ENCODE results near the gene S100A7.

Gene S100A7

GRCh38 chr1:153493343-153493960 lies 33.0 kb upstream of the S100A7 start:
- H3K4me3 ChIP-seq (ENCODE audit: low read depth, low read length), result no peak overlapping the region
- H3K4me1 ChIP-seq (ENCODE audit: control insufficient read depth, insufficient read depth, low read length), result peaks cover 10% of the 10 kb centered on the region
- H3K36me3 ChIP-seq (ENCODE audit: control insufficient read depth, insufficient read depth, low read length), result no peaks in the 10 kb centered on the region
- no peak overlapping the region for H3K9ac ChIP-seq (ENCODE audit: low read depth, low read length)
- no peaks in the 10 kb centered on the region for H3K9me3 ChIP-seq (ENCODE audit: control insufficient read depth, insufficient read depth, low read length)
- H3K27me3 ChIP-seq (ENCODE audit: control insufficient read depth, insufficient read depth, low read length), result no peaks in the 10 kb centered on the region

DNA sequence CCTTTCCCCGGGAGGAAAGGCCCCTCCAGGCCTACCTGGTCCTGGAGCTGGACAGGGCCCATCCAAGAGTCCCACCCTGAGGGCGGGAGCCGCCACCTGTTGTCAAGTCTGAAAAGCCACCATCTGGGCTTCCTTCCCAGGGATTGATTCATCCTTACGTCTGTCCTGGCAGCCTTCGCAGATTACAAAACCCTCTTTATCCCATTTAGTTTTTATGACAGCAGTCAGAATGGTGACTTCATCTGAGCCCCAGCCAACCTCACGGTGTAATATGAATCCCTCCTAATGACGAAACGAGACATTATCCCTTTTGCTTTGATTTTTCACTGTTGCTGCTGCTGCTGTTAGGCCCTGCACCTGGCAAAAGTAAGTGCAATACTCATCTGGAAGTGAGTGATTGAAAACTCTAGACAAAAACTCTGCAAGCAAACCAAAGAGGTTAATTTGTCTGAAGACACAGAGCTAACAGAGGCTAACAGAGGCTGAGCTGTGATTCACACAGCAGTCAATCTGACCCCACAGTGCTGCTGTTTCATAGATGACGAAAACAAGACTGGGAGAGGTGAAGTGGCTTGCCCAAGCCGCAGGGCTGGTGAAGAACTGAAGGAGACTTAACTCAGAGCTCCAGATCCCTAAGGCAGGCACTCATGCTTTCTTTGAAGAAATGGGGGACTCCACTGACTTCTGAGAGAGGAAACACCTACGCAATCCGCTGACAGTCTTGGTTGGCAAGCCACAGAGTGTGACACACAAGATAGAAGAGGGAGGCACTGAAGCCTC lies 30.0 kb upstream of the S100A7 start:
- no peak overlapping the region for H3K4me3 ChIP-seq (ENCODE audit: low read depth, low read length)
- H3K9ac ChIP-seq (ENCODE audit: low read depth, low read length), result no peak overlapping the region
- H3K9me3 ChIP-seq (ENCODE audit: control insufficient read depth, insufficient read depth, low read length), result no peaks in the 10 kb centered on the region
- no peaks in the 10 kb centered on the region for H3K36me3 ChIP-seq (ENCODE audit: control insufficient read depth, insufficient read depth, low read length)
- peaks cover 10% of the 10 kb centered on the region for H3K4me1 ChIP-seq (ENCODE audit: control insufficient read depth, insufficient read depth, low read length)
- no peaks in the 10 kb centered on the region for H3K27me3 ChIP-seq (ENCODE audit: control insufficient read depth, insufficient read depth, low read length)

- Histone ChIP-seq H3K9me3 (ENCODE audit: control insufficient read depth, insufficient read depth, low read length) (no peaks in the 10 kb centered on the region), H3K4me1 (ENCODE audit: control insufficient read depth, insufficient read depth, low read length) (peaks cover 10% of the 10 kb centered on the region), H3K9ac (ENCODE audit: low read depth, low read length) (no peak overlapping the region), H3K27me3 (ENCODE audit: control insufficient read depth, insufficient read depth, low read length) (no peaks in the 10 kb centered on the region), H3K4me3 (ENCODE audit: low read depth, low read length) (no peak overlapping the region), H3K36me3 (ENCODE audit: control insufficient read depth, insufficient read depth, low read length) (no peaks in the 10 kb centered on the region)
Measured at GRCh38 chr1:153488731-153489130, 28.3 kb upstream of the S100A7 start.

- H3K4me1 ChIP-seq (ENCODE audit: control insufficient read depth, insufficient read depth, low read length), result peaks cover 10% of the 10 kb centered on the region
- H3K27me3 ChIP-seq (ENCODE audit: control insufficient read depth, insufficient read depth, low read length), result no peaks in the 10 kb centered on the region
- no peaks in the 10 kb centered on the region for H3K9me3 ChIP-seq (ENCODE audit: control insufficient read depth, insufficient read depth, low read length)
- no peak overlapping the region for H3K9ac ChIP-seq (ENCODE audit: low read depth, low read length)
- H3K4me3 ChIP-seq (ENCODE audit: low read depth, low read length), result no peak overlapping the region
- no peaks in the 10 kb centered on the region for H3K36me3 ChIP-seq (ENCODE audit: control insufficient read depth, insufficient read depth, low read length)
Measured at GRCh38 chr1:153487707-153488106, 27.3 kb upstream of the S100A7 start.

DNA sequence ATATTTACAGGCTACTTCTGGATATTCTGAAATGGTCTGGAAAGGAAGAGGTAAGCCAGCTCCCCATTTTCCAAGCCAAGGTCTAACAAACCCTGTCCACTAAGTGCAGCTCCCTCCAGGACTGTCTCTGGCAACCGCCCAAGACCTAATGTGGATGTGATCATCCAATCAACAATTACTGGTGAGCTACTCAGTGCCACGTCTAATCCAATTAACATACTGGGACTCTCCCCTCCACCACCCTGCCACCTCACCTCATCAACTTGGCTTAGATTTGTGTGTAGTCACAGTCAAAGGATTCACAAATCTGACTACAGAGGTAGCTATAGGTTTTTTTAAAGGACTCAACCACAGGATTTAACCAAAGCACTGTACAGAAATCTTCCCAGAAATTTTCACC lies 25.4 kb upstream of the S100A7 start:
- Histone ChIP-seq H3K4me1 (ENCODE audit: control insufficient read depth, insufficient read depth, low read length) (peaks cover 10% of the 10 kb centered on the region), H3K9ac (ENCODE audit: low read depth, low read length) (no peak overlapping the region), H3K27me3 (ENCODE audit: control insufficient read depth, insufficient read depth, low read length) (no peaks in the 10 kb centered on the region), H3K36me3 (ENCODE audit: control insufficient read depth, insufficient read depth, low read length) (no peaks in the 10 kb centered on the region), H3K9me3 (ENCODE audit: control insufficient read depth, insufficient read depth, low read length) (no peaks in the 10 kb centered on the region), H3K4me3 (ENCODE audit: low read depth, low read length) (no peak overlapping the region)

GRCh38 chr1:153483776-153484175 lies 23.3 kb upstream of the S100A7 start:
- no peaks in the 10 kb centered on the region for H3K27me3 ChIP-seq (ENCODE audit: control insufficient read depth, insufficient read depth, low read length)
- H3K4me3 ChIP-seq (ENCODE audit: low read depth, low read length), result no peak overlapping the region
- H3K4me1 ChIP-seq (ENCODE audit: control insufficient read depth, insufficient read depth, low read length), result peaks cover 7% of the 10 kb centered on the region
- no peaks in the 10 kb centered on the region for H3K9me3 ChIP-seq (ENCODE audit: control insufficient read depth, insufficient read depth, low read length)
- no peaks in the 10 kb centered on the region for H3K36me3 ChIP-seq (ENCODE audit: control insufficient read depth, insufficient read depth, low read length)
- H3K9ac ChIP-seq (ENCODE audit: low read depth, low read length), result no peak overlapping the region

- no peaks in the 10 kb centered on the region for H3K27me3 ChIP-seq (ENCODE audit: control insufficient read depth, insufficient read depth, low read length)
- H3K9me3 ChIP-seq (ENCODE audit: control insufficient read depth, insufficient read depth, low read length), result no peaks in the 10 kb centered on the region
- no peak overlapping the region for H3K4me3 ChIP-seq (ENCODE audit: low read depth, low read length)
- H3K9ac ChIP-seq (ENCODE audit: low read depth, low read length), result no peak overlapping the region
- peaks cover 7% of the 10 kb centered on the region for H3K4me1 ChIP-seq (ENCODE audit: control insufficient read depth, insufficient read depth, low read length)
- no peaks in the 10 kb centered on the region for H3K36me3 ChIP-seq (ENCODE audit: control insufficient read depth, insufficient read depth, low read length)
Measured at GRCh38 chr1:153481124-153481523, 20.7 kb upstream of the S100A7 start.

- no peak overlapping the region for H3K9ac ChIP-seq (ENCODE audit: low read depth, low read length)
- H3K4me1 ChIP-seq (ENCODE audit: control insufficient read depth, insufficient read depth, low read length), result peaks cover 2% of the 10 kb centered on the region
- H3K9me3 ChIP-seq (ENCODE audit: control insufficient read depth, insufficient read depth, low read length), result no peaks in the 10 kb centered on the region
- no peaks in the 10 kb centered on the region for H3K27me3 ChIP-seq (ENCODE audit: control insufficient read depth, insufficient read depth, low read length)
- H3K36me3 ChIP-seq (ENCODE audit: control insufficient read depth, insufficient read depth, low read length), result no peaks in the 10 kb centered on the region
- no peak overlapping the region for H3K4me3 ChIP-seq (ENCODE audit: low read depth, low read length)
Measured at GRCh38 chr1:153478692-153479618, 18.5 kb upstream of the S100A7 start.

DNA sequence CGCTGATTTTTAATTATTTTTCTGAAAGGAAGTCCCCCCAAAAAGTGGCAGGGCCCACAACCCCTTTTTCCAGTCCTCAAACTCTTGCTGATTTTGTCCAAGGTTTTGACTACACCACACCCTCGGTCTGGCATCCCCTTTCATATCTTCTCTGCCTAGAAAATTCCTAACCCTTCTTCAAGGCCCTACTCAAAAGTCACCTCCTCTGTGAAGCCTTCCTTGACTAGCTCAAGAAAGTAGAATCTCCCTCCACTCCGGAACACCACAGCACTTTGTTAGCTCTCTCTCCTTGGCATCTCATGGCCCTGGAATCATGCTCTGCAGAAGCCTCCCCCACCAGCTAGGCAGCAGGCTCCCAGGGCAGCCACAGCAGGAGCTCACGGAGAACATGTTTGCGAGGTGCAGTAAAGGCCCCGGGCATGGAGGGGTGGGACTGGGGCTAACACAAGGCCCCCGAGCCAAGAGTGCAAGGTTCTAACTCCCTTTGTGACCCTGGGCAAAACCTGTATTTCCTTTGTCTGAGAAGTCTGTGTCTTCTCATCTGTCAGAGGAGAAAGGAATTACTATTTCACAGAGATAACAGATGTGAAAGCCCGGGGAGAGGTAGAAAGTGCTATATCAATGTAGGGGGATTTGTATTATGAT lies 17.7 kb upstream of the S100A7 start:
- no peaks in the 10 kb centered on the region for H3K4me1 ChIP-seq (ENCODE audit: control insufficient read depth, insufficient read depth, low read length)
- no peaks in the 10 kb centered on the region for H3K36me3 ChIP-seq (ENCODE audit: control insufficient read depth, insufficient read depth, low read length)
- no peaks in the 10 kb centered on the region for H3K27me3 ChIP-seq (ENCODE audit: control insufficient read depth, insufficient read depth, low read length)
- H3K9me3 ChIP-seq (ENCODE audit: control insufficient read depth, insufficient read depth, low read length), result no peaks in the 10 kb centered on the region
- no peak overlapping the region for H3K4me3 ChIP-seq (ENCODE audit: low read depth, low read length)
- H3K9ac ChIP-seq (ENCODE audit: low read depth, low read length), result no peak overlapping the region

- Histone ChIP-seq H3K4me1 (ENCODE audit: control insufficient read depth, insufficient read depth, low read length) (no peaks in the 10 kb centered on the region), H3K4me3 (ENCODE audit: low read depth, low read length) (no peak overlapping the region), H3K36me3 (ENCODE audit: control insufficient read depth, insufficient read depth, low read length) (no peaks in the 10 kb centered on the region), H3K9ac (ENCODE audit: low read depth, low read length) (no peak overlapping the region), H3K27me3 (ENCODE audit: control insufficient read depth, insufficient read depth, low read length) (no peaks in the 10 kb centered on the region), H3K9me3 (ENCODE audit: control insufficient read depth, insufficient read depth, low read length) (no peaks in the 10 kb centered on the region)
Measured at GRCh38 chr1:153476491-153477093, 16.1 kb upstream of the S100A7 start.

DNA sequence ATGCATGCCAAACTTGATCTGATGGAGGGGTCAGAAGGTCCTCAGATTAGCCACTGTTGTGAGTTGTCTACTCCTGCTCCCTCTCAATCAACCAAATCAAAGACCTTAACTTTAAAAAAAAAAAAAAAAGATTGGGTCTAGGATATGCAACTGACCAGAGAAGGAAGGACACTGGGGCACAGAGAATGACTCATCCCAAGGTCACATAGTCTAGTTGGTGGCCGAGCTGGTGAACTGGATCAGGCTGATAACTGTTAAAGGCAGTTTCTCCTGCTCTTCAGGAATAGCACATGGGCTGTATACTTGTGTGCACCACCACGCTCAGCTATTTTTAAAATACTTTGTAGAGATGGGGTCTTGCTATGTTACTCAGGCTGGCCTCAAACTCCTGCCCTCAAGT lies 14.8 kb upstream of the S100A7 start:
- Histone ChIP-seq H3K36me3 (ENCODE audit: control insufficient read depth, insufficient read depth, low read length) (no peaks in the 10 kb centered on the region), H3K9ac (ENCODE audit: low read depth, low read length) (no peak overlapping the region), H3K9me3 (ENCODE audit: control insufficient read depth, insufficient read depth, low read length) (no peaks in the 10 kb centered on the region), H3K27me3 (ENCODE audit: control insufficient read depth, insufficient read depth, low read length) (no peaks in the 10 kb centered on the region), H3K4me3 (ENCODE audit: low read depth, low read length) (no peak overlapping the region), H3K4me1 (ENCODE audit: control insufficient read depth, insufficient read depth, low read length) (no peaks in the 10 kb centered on the region)

All from iPS-15b (cell line).